T-helper 1 cell treated with Interleukin-12 subunit alpha and Interleukin-12 subunit beta and Interleukin-4 antibody, amounts not matched to agents 30 ng/mL and 1 ng/mL, for 36 hours (primary cell): ENCODE results near the gene ZC3H12C. TPM values are rescaled to one million over a fixed set of nuclear protein-coding genes. Genes with fewer than 3 reads are reported as not detected.

Experiments
- intact Hi-C: fragments of 100-400 bp; cut with micrococcal nuclease; formaldehyde crosslinking; loops from one replicate; pipeline ENCODE4 v1.15.1; 2024
- total RNA-seq: library from RNA; stranded (reverse); gene quantifications from 2 replicates; pipeline ENCODE4 v1.2.3, GENCODE V29; 2022

Gene ZC3H12C
- total RNA-seq, 1 donor from 2014 or later: 2.8 TPM

DNA sequence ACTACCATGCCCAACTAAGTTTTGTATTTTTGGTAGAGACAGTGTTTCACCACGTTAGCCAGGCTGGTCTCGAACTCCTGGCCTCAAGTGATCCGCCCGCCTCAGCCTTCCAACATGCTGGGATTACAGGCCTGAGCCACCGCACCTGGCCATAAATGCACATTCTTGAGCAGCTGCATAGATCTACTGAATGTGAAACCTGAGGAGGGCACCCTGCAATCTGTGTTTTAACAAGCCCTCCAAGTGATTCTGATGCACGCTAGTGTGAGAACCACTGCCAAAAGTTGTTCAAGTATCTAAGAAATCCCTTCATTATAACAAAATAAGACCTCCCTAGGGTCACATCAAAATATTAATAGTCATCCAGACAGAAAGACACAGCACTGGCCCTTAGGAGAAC lies 113.9 kb downstream of the ZC3H12C start:
- intact Hi-C loops: loop anchor here (1.0 to 10.0 kb wide), 2 partner anchors 13 to 1238 kb away; no protein-coding TSS in a partner anchor

- intact Hi-C loops: loop anchor here (10.0 kb wide), 1 partner anchor 1236 kb away; no protein-coding TSS in a partner anchor
Measured at GRCh38 chr11:110208678-110209312, 115.6 kb downstream of the ZC3H12C start.

DNA sequence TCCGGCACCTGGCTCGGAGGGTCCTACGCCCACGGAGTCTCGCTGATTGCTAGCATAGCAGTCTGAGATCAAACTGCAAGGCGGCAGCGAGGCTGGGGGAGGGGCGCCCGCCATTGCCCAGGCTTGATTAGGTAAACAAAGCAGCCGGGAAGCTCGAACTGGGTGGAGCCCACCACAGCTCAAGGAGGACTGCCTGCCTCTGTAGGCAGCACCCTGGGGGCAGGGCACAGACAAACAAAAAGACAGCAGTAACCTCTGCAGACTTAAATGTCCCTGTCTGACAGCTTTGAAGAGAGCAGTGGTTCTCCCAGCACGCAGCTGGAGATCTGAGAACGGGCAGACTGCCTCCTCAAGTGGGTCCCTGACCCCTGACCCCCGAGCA lies 116.1 kb downstream of the ZC3H12C start:
- intact Hi-C loops: loop anchor here (10.0 kb wide), 1 partner anchor 1235 kb away; no protein-coding TSS in a partner anchor

DNA sequence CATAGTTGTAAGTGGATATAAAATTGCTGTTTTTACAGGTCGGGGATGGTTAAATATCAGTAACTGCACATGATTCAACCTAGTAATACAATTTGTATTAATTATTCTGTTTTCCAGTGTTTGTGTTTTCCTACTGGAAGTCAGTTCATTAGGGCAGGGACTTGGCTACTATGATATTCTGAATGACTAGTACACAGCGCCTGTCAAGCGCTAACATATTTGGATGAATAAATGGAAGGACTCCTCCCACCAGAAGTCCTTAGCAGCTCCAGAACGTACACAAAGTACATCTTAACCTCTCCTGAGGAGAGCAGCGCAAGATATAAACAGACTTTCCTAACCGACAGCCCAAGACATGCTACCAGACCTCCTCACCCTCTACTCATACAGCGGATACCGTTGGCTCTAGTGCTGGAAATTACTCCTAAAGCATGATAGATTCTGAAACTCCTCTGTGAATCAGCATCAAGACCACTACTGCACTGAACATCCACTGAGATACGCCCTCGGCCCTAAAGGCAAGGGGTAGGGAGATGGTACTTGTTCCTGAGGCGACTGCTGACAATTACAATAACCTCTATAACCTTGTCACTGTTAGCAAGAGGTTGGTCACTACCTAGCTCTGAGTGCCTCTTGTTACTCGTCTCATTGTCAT lies 124.2 kb downstream of the ZC3H12C start:
- intact Hi-C loops: no loop called here

DNA sequence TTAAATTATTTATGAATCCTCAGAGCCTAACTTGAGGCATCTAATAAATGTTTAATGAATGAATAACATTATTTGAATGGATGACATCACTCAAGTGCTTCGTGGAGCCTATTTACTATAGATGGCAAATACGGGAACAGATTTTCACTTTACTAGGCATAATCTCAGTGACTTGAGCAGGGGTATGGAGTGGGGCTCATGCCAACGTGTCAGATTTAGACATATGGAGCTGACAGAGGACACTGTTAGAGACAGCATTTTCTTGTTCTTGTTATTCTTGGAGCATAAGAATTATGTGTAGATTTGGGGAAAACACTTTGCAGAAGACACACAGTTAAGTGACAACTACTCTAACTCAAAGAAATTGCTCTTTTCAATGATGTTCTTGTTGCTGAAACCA lies 124.7 kb downstream of the ZC3H12C start:
- intact Hi-C loops: no loop called here

DNA sequence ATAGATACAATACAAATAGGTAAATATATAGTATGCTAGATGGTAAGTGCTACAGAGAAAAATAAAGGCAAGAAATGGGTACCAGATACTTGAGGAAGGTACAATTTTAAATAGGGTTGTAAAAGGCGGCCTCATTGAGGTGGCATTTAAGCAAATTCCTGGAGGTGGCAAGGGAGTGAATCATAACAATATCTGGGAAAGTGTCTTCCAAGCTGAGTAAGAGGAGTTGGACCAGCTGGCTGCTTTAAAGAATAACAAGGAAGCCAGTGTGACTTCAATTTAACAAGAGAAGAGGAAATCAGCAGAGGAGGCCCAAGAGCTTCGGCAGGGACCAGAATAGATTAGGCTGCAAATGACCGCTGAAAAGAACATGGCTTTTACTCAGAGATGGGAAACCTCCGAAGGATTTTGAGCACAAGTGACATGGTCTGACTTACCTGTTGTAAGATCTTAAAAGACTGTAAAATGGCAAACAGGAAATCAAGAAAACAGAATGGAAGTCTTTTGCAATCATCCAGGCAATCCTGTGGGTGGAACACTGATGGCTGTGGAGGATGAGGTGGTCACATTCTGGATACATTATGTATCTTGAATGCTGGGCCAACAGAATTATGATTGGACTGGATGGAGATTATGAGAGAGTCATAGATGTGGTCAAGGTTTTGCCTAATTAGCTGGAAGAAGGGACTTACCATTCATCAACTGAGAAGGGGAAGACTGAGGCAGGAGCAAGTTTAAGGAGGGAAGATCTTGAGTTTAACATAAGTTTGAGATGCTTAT lies 126.0 kb downstream of the ZC3H12C start:
- intact Hi-C loops: no loop called here

Other genes starting within 250 kb of the ZC3H12C start
- gene RDX, start 203.2 kb downstream of the ZC3H12C start, total RNA-seq: 78.3 and 87.8 TPM in 2 replicates